ENCODE data around the gene KRTAP10-11.
"Not testable (repeated sequence)": the region's sequence is repeated elsewhere in the genome, so short reads cannot be mapped to it uniquely, and the experiment has no call there.

The KRTAP10-11 gene

GRCh38 chr21:44638506-44639330 is 7.5 kb upstream of the KRTAP10-11 start:
- DNase-seq (ENCODE audit: low spot score): not testable (repeated sequence)

GRCh38 chr21:44639331-44639655 is 6.9 kb upstream of the KRTAP10-11 start:
- DNase-seq (ENCODE audit: low spot score): no peak

GRCh38 chr21:44640761-44641160 is 5.5 kb upstream of the KRTAP10-11 start:
- no peak for DNase-seq (ENCODE audit: low spot score)

GRCh38 chr21:44643741-44644310 is 2.4 kb upstream of the KRTAP10-11 start:
- DNase-seq (ENCODE audit: low spot score): no peak

- DNase-seq (ENCODE audit: low spot score): no peak
Measured at GRCh38 chr21:44644878-44645277, 1.3 kb upstream of the KRTAP10-11 start.

DNA sequence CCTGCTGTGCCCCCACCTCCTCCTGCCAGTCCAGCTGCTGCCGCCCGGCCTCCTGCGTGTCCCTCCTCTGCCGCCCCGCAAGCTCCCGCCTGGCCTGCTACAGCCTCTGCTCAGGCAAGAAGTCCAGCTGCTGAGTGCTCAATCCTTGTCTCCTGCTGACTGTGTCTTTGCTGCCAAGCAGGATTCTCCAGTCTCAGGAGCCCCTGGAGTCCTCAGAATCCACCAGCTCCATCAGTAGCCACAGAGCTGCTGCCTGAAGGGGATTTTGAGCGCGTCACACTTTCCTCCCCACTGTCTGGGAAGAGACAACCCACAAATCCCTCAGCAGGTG is 973 bp downstream of the KRTAP10-11 start:
- no peak for DNase-seq (ENCODE audit: low spot score)

DNA sequence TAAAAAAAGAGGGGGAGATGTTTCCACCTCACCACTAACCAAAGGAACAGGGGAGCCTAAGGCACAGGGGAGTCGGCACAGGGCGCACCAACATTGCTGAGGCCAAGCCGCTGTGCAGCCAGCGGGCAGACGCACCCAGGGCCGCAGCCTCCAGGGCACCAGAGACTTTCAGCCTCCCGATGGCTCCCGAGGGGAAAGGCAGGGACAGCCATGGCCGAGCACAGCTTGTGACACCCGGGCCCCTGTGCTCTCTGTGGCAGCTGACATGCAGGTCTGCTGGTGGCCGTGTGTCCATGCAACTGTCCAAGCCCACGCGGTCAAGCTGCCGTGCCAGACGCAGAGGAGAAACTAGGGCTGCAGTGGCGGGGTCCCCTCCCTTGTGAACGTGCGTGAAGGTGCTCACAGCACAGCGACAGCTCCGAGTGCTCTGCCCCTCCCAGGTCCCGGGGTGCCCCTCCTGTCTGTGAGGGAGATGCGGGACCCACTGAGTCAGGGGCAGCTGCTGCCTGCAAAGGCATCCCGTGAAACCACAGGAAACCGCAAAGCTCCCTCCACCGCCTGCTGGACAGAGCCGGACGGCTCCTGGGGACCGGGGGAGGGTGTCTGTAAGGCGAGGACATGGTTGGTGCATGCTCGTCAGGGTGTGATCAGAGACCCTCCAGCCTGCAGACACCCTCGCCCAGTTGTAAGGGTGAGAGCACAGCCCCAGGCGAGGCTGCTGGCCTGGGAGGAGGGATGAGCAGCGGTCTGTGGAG is 2.5 kb downstream of the KRTAP10-11 start:
- DNase-seq (ENCODE audit: low spot score): no peak

DNA sequence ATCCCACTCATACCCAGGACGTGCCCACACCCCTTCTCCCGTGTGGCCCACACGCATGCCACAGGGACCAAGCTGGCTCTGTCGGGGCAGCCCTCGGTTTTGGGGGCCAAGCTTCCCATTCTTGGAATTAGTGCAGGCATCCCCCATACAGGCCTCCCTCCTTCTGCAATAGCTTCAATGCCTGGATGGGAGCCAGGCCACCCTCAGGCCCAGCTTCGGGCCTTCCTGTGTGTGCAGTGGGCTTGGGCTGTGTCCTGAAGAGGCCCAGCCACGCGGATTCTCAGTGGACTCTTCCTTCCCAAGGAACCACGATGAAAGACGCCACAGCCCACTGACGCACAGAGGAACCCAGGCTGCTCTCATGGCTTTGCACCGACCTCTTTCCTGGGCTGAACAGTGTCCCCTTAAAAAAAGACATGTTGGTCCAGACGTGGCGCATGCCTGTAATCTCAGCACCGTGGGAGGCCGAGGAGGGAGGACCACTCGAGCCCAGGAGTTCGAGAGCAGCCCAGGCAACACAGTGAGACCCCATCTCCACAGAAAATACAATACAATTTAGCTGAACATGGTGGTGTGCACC is 3.4 kb downstream of the KRTAP10-11 start:
- no peak for DNase-seq (ENCODE audit: low spot score)

DNA sequence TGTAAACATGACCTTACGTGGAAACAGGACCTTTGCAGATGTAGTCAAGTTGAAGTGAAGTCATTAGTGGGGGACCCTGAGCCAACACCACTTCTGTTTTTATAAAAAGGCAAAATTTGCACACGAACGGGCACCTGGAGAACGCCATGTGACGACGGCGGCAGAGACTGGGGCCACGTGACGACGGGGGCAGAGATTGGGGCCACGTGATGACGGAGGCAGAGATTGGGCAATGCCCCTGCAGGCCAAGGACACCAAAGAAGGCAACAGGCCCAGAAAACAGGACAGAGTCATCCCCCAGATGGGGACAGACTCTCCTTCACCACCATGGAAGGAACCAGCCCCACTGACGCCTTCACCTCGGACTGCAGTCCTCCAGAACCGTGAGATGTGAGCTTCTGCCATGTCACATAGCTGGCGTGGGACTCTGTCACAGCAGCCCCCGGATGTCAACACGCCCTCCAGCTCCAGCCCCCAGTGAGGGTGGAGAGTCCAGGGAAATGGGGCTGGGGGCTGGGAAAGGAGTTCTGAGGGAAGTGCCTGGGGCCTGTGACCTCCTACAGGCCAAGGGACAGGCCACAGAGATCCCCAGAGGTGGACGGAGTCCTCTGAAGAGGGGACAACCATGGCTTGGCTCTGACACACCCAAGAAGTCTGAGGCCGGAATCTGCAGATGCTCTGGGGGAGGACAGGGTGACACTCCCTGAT is 4.2 kb downstream of the KRTAP10-11 start:
- DNase-seq (ENCODE audit: low spot score): no peak

DNA sequence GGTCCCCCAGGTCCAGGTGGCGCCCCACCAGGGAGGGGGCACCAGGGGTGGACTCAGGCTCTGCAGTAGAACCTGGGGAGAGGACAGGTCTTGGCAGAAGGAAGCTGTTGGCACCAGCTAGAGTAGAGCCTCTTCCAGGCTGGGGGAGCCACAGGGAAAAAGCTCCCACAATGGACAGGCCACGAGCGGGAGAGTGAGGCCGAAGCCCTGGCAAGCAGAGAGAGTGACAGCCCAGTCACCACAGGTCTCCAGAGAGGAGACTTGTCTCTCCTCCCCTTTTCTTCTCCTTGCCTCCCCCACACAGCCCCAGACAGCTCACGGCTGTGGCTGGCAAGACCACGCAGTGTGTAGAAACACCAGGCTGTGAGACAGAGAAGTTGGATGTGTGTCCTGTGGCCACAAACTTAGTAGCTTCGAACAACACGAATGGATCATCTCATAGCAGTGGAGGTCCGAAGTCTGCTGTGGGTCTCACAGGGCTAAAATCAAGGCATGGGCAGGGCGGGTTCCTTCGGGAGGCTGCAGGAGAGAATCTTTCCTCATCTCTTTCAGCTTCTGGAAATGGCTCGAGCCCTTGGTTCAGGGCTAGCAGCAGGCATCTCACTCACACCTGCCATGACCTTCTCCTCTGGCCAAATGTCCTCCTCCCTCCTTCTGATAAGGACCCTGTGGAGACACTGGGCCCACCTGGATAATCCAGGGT is 4.9 kb downstream of the KRTAP10-11 start:
- DNase-seq (ENCODE audit: low spot score): no peak

DNA sequence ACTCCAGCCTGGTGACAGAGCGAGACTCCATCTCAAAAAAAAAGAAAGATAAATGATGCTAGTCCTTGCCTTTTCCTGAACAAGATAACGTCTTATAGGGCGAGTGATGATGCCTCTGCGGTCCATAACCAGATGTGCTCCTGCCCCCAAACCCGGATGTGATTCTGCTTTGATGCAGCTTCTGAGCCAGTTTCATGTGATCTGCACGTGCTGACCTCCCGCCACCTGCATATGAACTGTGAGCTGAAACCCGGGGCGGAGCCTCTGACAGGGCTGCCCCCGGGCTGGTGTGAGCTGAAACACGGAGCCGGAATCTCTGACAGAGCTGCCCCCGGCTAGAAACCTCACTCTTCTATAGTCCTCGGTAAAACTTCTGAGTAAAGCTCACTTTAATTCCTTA is 6.9 kb downstream of the KRTAP10-11 start:
- DNase-seq (ENCODE audit: low spot score): no peak

GRCh38 chr21:44653656-44654575 is 7.7 kb downstream of the KRTAP10-11 start:
- DNase-seq (ENCODE audit: low spot score): no peak

DNA sequence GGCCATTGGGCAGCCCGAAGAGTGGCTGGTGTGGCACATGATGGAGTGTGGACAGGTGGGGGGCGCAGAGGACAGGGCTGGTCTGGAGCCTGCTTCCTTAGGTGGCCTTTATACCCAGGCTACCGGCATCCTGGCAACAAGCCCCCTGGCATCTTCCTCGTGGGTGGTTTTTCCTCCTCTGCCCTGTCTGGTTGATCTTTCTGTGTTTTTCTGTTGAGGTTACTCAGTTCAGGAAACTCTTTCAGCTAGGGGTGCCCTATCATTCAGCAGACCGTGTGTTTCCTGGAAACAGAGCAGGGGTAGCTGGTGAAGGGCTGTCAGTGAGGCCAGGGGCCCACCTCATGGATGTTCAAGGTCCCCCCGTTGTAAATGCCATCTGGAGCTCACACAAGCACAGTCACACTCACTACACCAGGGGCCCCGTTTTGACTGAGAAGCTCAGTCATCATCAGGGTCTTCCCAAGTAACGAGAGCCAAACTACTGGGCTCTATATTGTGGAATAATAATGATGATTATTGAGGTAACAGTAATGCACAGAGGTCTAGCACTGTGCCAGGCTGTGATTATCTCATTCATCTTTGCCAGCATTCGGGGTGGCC is 8.5 kb downstream of the KRTAP10-11 start, which contains the start of gene KRTAP12-4:
TSS of gene KRTAP12-4 (minus strand) at position 84 of the 600 bp plus-strand sequence. CDS start at position 39, 45 bp downstream.
- no peak for DNase-seq (ENCODE audit: low spot score)

- DNase-seq (ENCODE audit: low spot score): no peak
Measured at GRCh38 chr21:44656868-44657267, 10.7 kb downstream of the KRTAP10-11 start.

DNA sequence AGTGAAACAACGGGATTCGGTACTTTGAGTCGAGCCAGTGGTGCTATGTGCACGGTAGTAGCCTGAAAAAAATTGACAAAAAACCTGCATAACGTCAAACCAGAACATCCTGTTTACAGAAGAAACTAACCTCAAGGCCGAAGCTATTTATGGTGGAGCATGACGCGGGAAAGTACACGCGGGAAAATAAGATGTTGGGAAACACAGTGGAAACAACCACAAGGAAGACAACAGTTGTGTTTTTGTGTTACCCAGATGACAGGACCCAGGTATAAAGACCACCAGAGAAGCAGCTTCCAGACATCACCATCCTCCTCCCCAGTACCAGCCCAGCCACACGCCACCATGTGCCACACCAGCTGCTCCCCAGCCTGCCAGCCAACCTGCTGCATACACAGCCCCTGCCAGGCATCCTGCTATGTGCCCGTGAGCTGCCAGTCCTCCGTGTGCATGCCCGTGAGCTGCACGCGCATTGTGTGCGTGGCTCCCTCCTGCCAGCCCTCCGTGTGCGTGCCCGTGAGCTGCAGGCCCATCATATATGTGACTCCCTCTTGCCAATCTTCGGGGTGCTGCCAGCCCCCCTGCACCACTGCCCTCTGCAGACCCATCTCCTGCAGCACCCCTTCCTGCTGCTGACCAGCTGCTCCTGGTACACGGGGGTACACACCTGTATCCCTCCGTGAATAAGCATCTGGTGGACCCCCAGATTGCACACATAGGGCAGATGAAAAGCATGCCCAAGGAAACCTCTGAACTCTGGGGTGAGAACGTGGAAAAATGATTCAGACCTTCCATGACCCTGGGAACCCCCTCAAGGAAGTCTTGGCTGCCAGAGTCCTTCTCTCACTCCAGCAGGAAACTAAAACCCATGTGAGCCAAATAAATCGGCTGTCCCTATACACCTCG is 11.7 kb downstream of the KRTAP10-11 start, which contains the start of gene KRTAP12-3:
TSS of gene KRTAP12-3 (plus strand) at position 298 of the 906 bp plus-strand sequence. CDS start at position 346, 48 bp downstream.
- DNase-seq (ENCODE audit: low spot score): no peak

DNA sequence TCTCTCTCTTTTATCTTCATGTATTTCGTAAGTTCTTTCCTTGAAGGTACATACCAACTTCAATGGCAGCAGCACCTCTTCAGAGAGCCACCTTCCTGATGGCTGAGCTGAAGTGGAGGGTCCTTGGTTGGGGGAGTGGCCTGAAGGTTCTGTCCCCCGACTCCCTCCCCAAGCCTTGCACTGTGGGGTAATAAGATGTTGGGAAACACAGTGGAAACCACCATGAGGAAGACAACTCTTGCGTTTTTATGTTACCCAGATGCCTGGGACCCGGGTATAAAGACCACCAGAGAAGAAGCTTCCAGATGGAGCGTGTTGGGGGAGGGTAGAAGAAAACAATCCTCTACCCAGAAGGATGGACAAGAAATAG is 12.3 kb downstream of the KRTAP10-11 start:
- DNase-seq (ENCODE audit: low spot score): no peak

GRCh38 chr21:44658913-44659595 is 12.8 kb downstream of the KRTAP10-11 start:
- no peak for DNase-seq (ENCODE audit: low spot score)

DNA sequence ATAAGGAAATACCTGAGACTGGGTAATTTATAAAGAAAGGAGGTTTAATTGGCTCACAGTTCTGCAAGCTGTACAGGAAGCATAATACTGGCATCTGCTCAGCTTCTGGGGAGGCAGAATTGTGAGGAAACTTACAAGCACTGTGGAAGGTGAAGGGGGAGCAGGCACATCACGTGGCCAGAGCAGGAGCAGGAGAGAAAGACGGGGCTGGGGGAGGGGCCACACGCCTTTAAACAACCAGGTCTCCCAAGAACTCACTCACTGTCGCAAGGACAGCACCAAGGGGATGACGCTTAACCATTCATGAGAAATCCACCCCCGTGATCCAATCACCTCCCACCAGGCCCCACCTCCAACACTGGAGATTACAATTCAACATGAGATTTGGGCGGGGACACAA is 15.4 kb downstream of the KRTAP10-11 start:
- DNase-seq (ENCODE audit: low spot score): not testable (repeated sequence)

All from COLO829 (cell line).